ENCODE measurements around the gene DDX6.

GRCh38 chr11:118774032-118774431 lies 16.9 kb downstream of the DDX6 start:
- TF ChIP-seq POLR2AphosphoS5 (IDR thresholded peaks at IDR 0.05; ENCODE audit: low read depth, low read length): no peak
- TF ChIP-seq RAD21 (IDR thresholded peaks at IDR 0.05; ENCODE audit: low read length): no peak
